GM18517 (cell line): ENCODE results near the gene FBXL17.

ENCODE experiments used
- ATAC-seq: cut with Tn5 transposase; IDR thresholded peaks from one replicate; pipeline ENCODE4 v1.9.1; 2021; ENCODE audit warnings: mild to moderate bottlenecking, moderate library complexity; ENCODE audit not compliant: unreplicated experiment

FBXL17 gene

GRCh38 chr5:108102463-108102862 lies 279.4 kb downstream of the FBXL17 start:
- ATAC-seq = no peak

GRCh38 chr5:108101821-108102220 lies 280.1 kb downstream of the FBXL17 start:
- ATAC-seq = no peak

GRCh38 chr5:108101130-108101529 lies 280.8 kb downstream of the FBXL17 start:
- ATAC-seq = no peak

- ATAC-seq = no peak
Observed at GRCh38 chr5:108094800-108095199, 287.1 kb downstream of the FBXL17 start.

GRCh38 chr5:108093186-108093585 lies 288.7 kb downstream of the FBXL17 start:
- ATAC-seq = no peak

- no peak for ATAC-seq
Observed at GRCh38 chr5:108090946-108091345, 291.0 kb downstream of the FBXL17 start.

- no peak for ATAC-seq
Observed at GRCh38 chr5:108084105-108084504, 297.8 kb downstream of the FBXL17 start.

GRCh38 chr5:108083232-108083631 lies 298.7 kb downstream of the FBXL17 start:
- ATAC-seq = no peak

GRCh38 chr5:108081707-108082106 lies 300.2 kb downstream of the FBXL17 start:
- ATAC-seq = no peak

- ATAC-seq = no peak
Observed at GRCh38 chr5:108079753-108080152, 302.1 kb downstream of the FBXL17 start.

GRCh38 chr5:108078882-108079281 lies 303.0 kb downstream of the FBXL17 start:
- no peak for ATAC-seq

- ATAC-seq = no peak
Observed at GRCh38 chr5:108078345-108078744, 303.6 kb downstream of the FBXL17 start.

- no peak for ATAC-seq
Observed at GRCh38 chr5:108074626-108075025, 307.3 kb downstream of the FBXL17 start.

- no peak for ATAC-seq
Observed at GRCh38 chr5:108064302-108064701, 317.6 kb downstream of the FBXL17 start.

- no peak for ATAC-seq
Observed at GRCh38 chr5:108061941-108062340, 320.0 kb downstream of the FBXL17 start.

- ATAC-seq = no peak
Observed at GRCh38 chr5:108060340-108060739, 321.6 kb downstream of the FBXL17 start.

GRCh38 chr5:108059334-108059733 lies 322.6 kb downstream of the FBXL17 start:
- no peak for ATAC-seq

- ATAC-seq = no peak
Observed at GRCh38 chr5:108054349-108054748, 327.5 kb downstream of the FBXL17 start.

- ATAC-seq = no peak
Observed at GRCh38 chr5:108046955-108047670, 334.8 kb downstream of the FBXL17 start.

GRCh38 chr5:108036482-108036881 lies 345.4 kb downstream of the FBXL17 start:
- no peak for ATAC-seq

- ATAC-seq = no peak
Observed at GRCh38 chr5:108028883-108029282, 353.0 kb downstream of the FBXL17 start.

- no peak for ATAC-seq
Observed at GRCh38 chr5:108028412-108028811, 353.5 kb downstream of the FBXL17 start.

GRCh38 chr5:108025957-108026356 lies 355.9 kb downstream of the FBXL17 start:
- no peak for ATAC-seq
